ENCODE results near the gene DNASE1L1.
A peak's percentile ranks its signal among the peaks of the same experiment; 100 is the strongest.
"Not testable (repeated sequence)": the region's sequence is repeated elsewhere in the genome, so short reads cannot be mapped to it uniquely, and the experiment has no call there.

The DNASE1L1 gene

GRCh38 chrX:154404625-154405192, 4.3 kb downstream of the DNASE1L1 start:
- no peak for DNase-seq (ENCODE audit: low read depth in 1 of 2, low spot score in 1 of 2)

- DNase-seq (ENCODE audit: low read depth in 1 of 2, low spot score in 1 of 2): no peak
Observed at GRCh38 chrX:154403858-154404257, 5.2 kb downstream of the DNASE1L1 start.

- no peak for DNase-seq (ENCODE audit: low read depth in 1 of 2, low spot score in 1 of 2)
Observed at GRCh38 chrX:154403192-154403591, 5.9 kb downstream of the DNASE1L1 start.

- no peak for DNase-seq (ENCODE audit: low read depth in 1 of 2, low spot score in 1 of 2)
Observed at GRCh38 chrX:154402622-154403127, 6.4 kb downstream of the DNASE1L1 start.

- DNase-seq (ENCODE audit: low read depth in 1 of 2, low spot score in 1 of 2): no peak
Observed at GRCh38 chrX:154401918-154402621, 7.0 kb downstream of the DNASE1L1 start.

GRCh38 chrX:154401045-154401799, 7.8 kb downstream of the DNASE1L1 start:
- no peak for DNase-seq (ENCODE audit: low read depth in 1 of 2, low spot score in 1 of 2)

- DNase-seq (ENCODE audit: low read depth in 1 of 2, low spot score in 1 of 2): not testable (repeated sequence)
Observed at GRCh38 chrX:154400369-154400817, 8.7 kb downstream of the DNASE1L1 start.

GRCh38 chrX:154399527-154400368, 9.3 kb downstream of the DNASE1L1 start:
- DNase-seq (ENCODE audit: low read depth in 1 of 2, low spot score in 1 of 2): no peak

- peak; percentile 60 to 68 for DNase-seq (ENCODE audit: low read depth in 1 of 2, low spot score in 1 of 2)
Observed at GRCh38 chrX:154398668-154399526, 10.2 kb downstream of the DNASE1L1 start.

GRCh38 chrX:154397888-154398667, 11.0 kb downstream of the DNASE1L1 start, which contains the start of gene RPL10:
TSS of gene RPL10 (plus strand) at chrX:154398377. CDS start at chrX:154398520, 143 bp downstream.
- DNase-seq (ENCODE audit: low read depth in 1 of 2, low spot score in 1 of 2): peak; percentile 76 to 77

- DNase-seq (ENCODE audit: low read depth in 1 of 2, low spot score in 1 of 2): peak in 1 of 2 donors; percentile 53
Observed at GRCh38 chrX:154396973-154397887, 11.8 kb downstream of the DNASE1L1 start.

- DNase-seq (ENCODE audit: low read depth in 1 of 2, low spot score in 1 of 2): not testable (repeated sequence)
Observed at GRCh38 chrX:154396363-154396762, 12.7 kb downstream of the DNASE1L1 start.

- not testable (repeated sequence) for DNase-seq (ENCODE audit: low read depth in 1 of 2, low spot score in 1 of 2)
Observed at GRCh38 chrX:154389812-154390747, 19.0 kb downstream of the DNASE1L1 start.

GRCh38 chrX:154388649-154389048, 20.4 kb downstream of the DNASE1L1 start:
- DNase-seq (ENCODE audit: low read depth in 1 of 2, low spot score in 1 of 2): not testable (repeated sequence)

GRCh38 chrX:154388094-154388493, 21.0 kb downstream of the DNASE1L1 start:
- not testable (repeated sequence) for DNase-seq (ENCODE audit: low read depth in 1 of 2, low spot score in 1 of 2)

GRCh38 chrX:154384284-154384892, 24.7 kb downstream of the DNASE1L1 start:
- no peak for DNase-seq (ENCODE audit: low read depth in 1 of 2, low spot score in 1 of 2)
